Effector CD4-positive, alpha-beta T cell (primary cell): ENCODE measurements around the gene TAF11L2. TPM values are rescaled to one million over a fixed set of nuclear protein-coding genes. Genes with fewer than 3 reads are reported as not detected.
"Not testable (repeated sequence)": the region's sequence is repeated elsewhere in the genome, so short reads cannot be mapped to it uniquely, and the experiment has no call there.

Experiments
- DNase-seq: peaks from one replicate; pipeline ENCODE4 v3.0.0-alpha.2; 2020
- total RNA-seq: gene quantifications from one replicate; lab custom pipeline; 2026; lab: John Stamatoyannopoulos, UW

The TAF11L2 gene
- total RNA-seq = not detected

- DNase-seq = not testable (repeated sequence)
Observed at GRCh38 chr5:17497931-17498330, at the start of gene TAF11L2. TAF11L2 (plus strand) TSS chr5:17498231.

GRCh38 chr5:17448877-17449276 lies 49.2 kb upstream of the TAF11L2 start:
- no peak for DNase-seq

GRCh38 chr5:17452936-17453335 lies 45.1 kb upstream of the TAF11L2 start:
- DNase-seq = no peak

- DNase-seq = no peak
Observed at GRCh38 chr5:17455942-17456341, 42.1 kb upstream of the TAF11L2 start.

- DNase-seq = no peak
Observed at GRCh38 chr5:17461793-17462192, 36.2 kb upstream of the TAF11L2 start.

- DNase-seq = no peak
Observed at GRCh38 chr5:17463653-17464052, 34.4 kb upstream of the TAF11L2 start.

GRCh38 chr5:17470064-17470463 lies 28.0 kb upstream of the TAF11L2 start:
- DNase-seq = no peak

- DNase-seq = not testable (repeated sequence)
Observed at GRCh38 chr5:17475064-17475463, 23.0 kb upstream of the TAF11L2 start.

- no peak for DNase-seq
Observed at GRCh38 chr5:17477043-17477442, 21.0 kb upstream of the TAF11L2 start.

- DNase-seq = no peak
Observed at GRCh38 chr5:17477573-17478265, 20.3 kb upstream of the TAF11L2 start.

- DNase-seq = no peak
Observed at GRCh38 chr5:17481378-17481777, 16.7 kb upstream of the TAF11L2 start.

GRCh38 chr5:17482790-17483189 lies 15.2 kb upstream of the TAF11L2 start:
- DNase-seq = no peak

GRCh38 chr5:17486464-17487173 lies 11.4 kb upstream of the TAF11L2 start:
- DNase-seq = not testable (repeated sequence)

GRCh38 chr5:17487174-17487512 lies 10.9 kb upstream of the TAF11L2 start:
- no peak for DNase-seq

GRCh38 chr5:17491257-17491656 lies 6.8 kb upstream of the TAF11L2 start:
- DNase-seq = not testable (repeated sequence)

GRCh38 chr5:17492770-17493169 lies 5.3 kb upstream of the TAF11L2 start:
- DNase-seq = no peak

GRCh38 chr5:17497446-17497845 lies 585 bp upstream of the TAF11L2 start:
- DNase-seq = no peak

- no peak for DNase-seq
Observed at GRCh38 chr5:17511775-17512325, 13.8 kb downstream of the TAF11L2 start.

- DNase-seq = not testable (repeated sequence)
Observed at GRCh38 chr5:17517526-17517925, 19.5 kb downstream of the TAF11L2 start.

- DNase-seq = not testable (repeated sequence)
Observed at GRCh38 chr5:17518067-17518466, 20.0 kb downstream of the TAF11L2 start, which contains the start of gene TAF11L3. TAF11L3 (plus strand) TSS chr5:17518367.

GRCh38 chr5:17519508-17519907 lies 21.5 kb downstream of the TAF11L2 start:
- DNase-seq = not testable (repeated sequence)

- not testable (repeated sequence) for DNase-seq
Observed at GRCh38 chr5:17521501-17521900, 23.5 kb downstream of the TAF11L2 start, which contains the start of gene TAF11L4. TAF11L4 (plus strand) TSS chr5:17521801.

GRCh38 chr5:17524935-17525334 lies 26.9 kb downstream of the TAF11L2 start, which contains the start of gene TAF11L5:
TAF11L5 (plus strand) TSS chr5:17525235.
- DNase-seq = not testable (repeated sequence)

GRCh38 chr5:17526504-17526903 lies 28.5 kb downstream of the TAF11L2 start:
- DNase-seq = peak; percentile 8
